IPS-NIHi11 (cell line): ENCODE measurements around the gene MYL7.

Experiments
- DNase-seq: peaks from one replicate; pipeline ENCODE4 v3.0.0; 2012; ENCODE audit warnings: mixed read lengths, low spot score

Gene MYL7

GRCh38 chr7:44100458-44101302 lies 40.5 kb downstream of the MYL7 start:
- DNase-seq = no peak

- no peak for DNase-seq
Measured at GRCh38 chr7:44099669-44100068, 41.5 kb downstream of the MYL7 start.

- no peak for DNase-seq
Measured at GRCh38 chr7:44098092-44099068, 42.8 kb downstream of the MYL7 start.

DNA sequence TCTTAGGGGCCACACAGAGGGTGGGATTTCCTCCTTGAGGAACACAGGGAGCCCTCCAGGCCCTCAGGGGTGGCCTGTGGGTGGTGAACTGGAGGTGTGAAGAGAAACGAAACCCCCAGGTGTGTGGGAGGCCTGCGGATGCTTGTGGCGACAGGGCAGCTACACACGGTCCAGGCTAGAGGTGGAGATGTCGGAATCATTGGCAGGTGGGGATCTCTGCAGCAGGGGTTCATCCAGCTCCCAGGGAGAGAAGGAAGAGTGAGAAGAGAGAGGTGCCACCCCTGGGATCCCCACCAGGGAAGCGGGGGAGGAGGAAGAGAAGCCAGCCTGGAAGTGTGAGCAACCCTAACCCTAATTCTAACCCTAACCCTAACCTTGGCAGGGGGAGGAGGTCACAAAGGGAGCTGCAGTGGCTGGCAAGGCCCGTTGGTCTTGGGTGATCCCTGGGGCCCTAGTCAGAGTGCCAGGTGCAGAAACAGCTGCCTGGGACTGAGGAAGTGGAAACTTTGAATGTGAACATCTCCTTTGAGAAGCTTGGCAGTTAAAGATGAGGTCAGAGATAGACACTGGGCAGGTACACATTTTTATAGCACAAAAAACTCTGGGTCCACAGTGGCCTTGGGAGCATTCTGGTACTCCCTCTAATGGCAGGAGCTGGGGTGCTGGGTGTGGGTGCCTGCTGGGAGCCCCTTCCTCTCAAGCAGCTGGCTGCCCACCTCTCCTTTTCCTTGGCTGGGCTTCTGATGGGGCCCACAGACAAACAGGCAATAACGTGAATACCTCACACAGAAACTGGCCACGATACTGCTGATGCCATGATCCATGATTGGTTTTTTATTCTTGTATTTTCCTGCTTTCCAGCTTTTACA lies 43.8 kb downstream of the MYL7 start:
- no peak for DNase-seq

GRCh38 chr7:44096326-44096881 lies 44.7 kb downstream of the MYL7 start:
- DNase-seq = no peak

DNA sequence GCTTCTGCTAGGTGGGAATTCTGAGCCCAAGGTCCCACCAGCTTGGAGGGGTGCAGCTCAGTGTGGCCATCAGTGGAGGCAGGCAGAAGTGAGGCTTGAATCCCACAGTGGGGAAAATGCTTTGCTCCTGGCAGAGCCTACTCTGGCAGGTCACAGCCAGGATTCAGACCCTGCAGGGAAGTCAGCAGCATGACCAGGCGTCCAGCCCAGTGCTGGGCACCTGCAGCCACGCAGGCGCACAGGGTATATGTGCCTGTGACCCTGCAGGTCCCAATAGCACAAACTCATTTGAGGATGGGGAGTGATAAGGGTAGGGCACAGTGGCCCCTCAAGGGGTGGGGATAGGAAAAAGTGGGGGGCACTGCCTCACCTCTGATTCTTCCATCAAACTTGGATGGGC lies 45.4 kb downstream of the MYL7 start:
- no peak for DNase-seq

- DNase-seq = no peak
Measured at GRCh38 chr7:44094883-44095592, 46.1 kb downstream of the MYL7 start.

DNA sequence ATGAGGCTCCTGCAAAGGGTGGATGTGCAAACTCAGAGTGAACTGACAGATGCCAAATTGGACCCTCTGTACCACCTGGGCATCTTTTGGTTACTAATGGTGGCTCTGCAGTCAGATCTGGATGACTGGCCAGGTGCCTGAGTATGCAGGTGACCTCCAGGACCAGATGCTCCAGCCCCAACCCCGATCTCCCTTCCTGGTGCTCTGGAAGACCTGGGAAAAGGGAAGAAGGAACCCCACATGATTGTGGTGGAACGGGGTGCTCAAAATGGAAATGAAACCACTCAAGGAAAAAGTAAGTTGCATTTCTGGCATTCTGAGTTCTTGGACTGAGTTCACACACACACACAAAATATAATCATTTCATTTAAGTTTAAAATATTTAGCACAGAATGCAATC lies 46.8 kb downstream of the MYL7 start:
- no peak for DNase-seq

GRCh38 chr7:44093102-44093641 lies 48.0 kb downstream of the MYL7 start:
- DNase-seq = no peak
